ENCODE measurements around the gene DDX51.
A peak's percentile ranks its signal among the peaks of the same experiment; 100 is the strongest.
"Not testable (repeated sequence)": the region's sequence is repeated elsewhere in the genome, so short reads cannot be mapped to it uniquely, and the experiment has no call there.

DDX51 gene

DNA sequence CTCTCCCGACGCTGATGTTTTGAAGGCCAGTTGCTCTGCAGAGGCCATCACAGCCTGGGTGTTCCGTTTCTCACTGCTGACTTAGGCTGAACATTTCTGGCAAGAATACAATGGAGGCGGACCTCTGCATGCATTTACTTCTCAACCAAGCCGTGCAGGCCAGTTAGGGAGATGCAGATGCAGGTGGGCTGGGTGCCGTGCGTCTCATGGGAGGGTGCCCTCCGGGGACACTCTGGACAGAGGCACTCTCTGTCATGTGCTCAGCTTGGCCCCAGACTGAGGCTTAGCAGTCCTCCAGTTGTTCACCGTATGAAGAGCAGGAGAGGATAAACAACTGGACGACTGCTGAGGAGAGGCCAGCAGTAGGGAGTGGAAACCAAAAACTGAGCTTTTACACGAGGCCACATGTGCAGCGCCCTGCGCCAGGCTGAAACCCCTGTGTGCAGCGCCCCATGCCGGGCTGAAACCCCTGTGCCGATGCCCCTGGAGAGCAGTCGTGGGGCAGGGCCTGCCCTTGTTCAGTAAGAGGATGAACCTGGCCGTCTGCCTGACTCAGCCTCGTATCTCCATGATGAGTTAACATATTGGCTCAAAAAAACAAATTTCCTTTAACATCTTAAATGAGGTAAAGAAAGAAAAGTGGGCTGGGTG, 32.3 kb downstream of the DDX51 start:
- DNase-seq: no peak

DNA sequence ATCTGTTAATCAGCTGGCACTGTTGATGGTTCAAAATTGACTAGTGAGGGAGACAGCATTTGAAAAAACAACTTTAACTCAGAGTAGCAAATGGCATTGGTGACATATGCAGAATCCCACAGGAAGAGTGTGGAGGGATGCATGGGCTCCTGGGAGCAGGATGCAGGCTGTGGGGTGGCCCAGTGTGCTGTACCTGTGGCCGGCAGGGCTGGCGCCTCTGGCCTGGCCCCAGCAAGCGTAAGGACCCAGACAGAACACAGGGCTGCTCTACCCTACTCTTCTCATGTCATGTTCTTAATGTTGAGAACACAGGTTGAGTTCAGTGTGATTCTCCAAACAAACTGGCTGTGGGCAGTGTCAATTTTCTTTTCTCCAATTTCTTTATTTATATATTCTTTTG, 33.4 kb downstream of the DDX51 start:
- DNase-seq: no peak

DNA sequence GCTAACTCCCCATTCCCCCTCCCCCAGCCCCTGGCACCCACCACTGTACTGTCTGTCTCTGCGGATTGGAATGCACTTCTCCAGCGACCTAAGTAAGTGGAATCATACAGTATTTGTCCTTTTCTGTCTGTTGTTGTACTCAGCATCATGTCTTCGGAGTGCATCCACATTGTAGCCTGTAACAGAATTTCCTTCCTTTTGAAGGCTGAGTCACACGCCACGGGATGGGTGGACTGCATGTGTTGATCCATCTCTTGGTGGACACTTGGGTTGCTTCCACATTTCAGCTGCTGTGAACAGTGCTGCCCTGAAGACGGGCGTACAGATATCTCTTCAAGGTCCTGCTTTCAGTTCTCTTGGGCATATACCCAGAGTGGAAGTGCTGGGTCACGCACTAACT, 34.4 kb downstream of the DDX51 start:
- DNase-seq: no peak

DNA sequence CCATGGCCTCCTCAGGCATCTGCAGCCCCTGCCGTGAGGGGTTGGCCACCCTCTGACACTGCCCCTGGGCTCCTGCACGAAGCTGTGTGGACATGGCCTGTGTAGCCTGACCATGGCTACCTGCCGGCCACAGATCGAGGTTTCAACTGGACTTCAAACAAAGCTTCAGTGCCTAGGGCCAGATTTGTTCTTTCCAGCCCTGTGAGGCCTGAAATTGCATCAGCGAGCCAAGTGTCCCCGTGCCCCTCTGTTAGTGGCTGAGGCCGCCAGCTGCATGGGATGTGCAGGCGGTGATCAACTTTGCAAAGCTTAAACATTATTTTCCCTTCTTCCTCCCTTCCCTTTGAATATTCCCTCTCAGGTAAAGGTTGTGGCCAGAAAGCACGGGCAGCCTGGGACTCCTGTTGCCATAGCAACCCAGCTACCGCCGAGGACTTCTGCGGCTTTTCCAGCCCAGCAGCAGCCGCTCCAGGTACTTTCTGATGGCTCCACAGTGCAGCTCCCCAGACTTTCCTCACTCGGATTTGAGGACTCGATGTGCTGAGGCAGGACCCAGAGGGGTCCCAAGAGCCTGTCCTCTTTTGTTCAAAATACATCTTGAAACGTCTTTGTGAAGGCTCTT, 35.8 kb downstream of the DDX51 start:
- DNase-seq: no peak

DNA sequence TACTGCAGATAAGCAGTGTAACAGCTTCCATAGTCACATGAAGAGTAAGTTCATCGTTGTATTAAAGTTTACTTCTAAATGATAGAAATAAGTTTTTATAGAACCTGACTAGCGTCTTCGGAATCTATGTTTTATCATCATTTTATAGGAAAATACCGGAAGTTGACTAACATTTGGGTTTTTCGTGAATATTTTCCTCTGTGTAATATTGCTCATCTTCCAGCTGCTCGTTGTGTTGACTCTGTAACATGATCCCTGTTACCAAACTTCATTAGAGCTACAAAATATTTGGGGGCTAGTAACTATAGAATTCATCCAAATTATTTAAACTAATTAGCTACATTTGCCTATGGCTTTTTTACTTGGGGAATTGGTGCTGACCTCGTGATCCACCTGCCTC, 37.2 kb downstream of the DDX51 start:
- DNase-seq: peak; percentile 83

DNA sequence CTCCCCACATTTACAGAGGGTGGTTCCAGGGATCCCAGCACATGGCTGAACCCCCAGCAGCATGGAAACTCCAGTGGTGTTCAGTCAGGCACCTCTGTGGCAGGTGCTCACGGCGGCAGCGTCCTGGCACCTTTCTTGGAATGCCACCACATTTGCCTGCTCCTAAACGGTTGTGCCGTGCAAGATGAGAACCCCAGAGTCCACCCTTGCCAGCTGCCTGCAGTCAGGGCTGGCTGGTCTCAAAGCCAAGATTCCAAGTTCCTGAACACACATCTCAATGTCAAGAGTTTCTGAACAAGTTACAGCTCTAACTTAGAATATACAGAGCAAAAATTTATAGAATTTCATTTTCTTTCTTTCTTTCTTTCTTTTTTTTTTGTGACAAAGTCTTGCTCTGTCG, 38.7 kb downstream of the DDX51 start:
- DNase-seq: no peak

DNA sequence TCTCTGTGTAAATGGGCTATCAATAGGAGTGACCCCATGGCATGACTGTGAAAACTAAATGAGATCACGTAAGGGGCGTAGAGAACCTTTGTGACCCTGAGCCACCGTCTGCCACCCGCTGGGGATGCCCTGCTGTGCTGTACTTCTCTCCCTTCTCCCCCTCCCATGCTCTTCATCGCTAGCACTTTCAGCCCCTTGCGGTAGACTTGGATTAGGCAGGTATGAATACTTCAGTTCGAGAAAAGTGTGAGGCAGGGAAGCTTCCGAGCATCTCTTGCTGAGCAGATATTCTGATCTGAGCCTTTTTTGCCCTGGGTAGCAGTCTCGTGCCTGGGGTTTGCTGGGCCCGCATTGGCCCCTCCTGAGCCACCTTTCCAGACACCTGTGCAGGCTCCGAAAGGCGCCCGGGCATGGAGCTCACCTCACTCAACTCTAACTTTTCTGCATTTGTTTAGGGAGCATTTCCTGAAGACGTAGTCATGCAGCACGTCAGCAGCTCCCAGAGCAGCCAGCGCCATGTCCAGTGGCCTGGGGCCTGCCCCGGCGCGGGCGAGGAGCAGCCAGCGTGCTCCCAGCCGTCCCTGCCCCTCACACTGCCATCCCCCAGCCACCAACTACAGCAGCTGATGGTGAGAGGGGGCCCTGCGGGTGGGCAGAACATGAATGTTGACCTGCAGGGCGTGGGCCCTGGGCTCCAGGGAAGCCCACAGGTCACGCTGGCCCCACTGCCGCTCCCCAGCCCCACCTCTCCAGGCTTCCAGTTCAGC, 40.4 kb downstream of the DDX51 start:
- DNase-seq: no peak

DNA sequence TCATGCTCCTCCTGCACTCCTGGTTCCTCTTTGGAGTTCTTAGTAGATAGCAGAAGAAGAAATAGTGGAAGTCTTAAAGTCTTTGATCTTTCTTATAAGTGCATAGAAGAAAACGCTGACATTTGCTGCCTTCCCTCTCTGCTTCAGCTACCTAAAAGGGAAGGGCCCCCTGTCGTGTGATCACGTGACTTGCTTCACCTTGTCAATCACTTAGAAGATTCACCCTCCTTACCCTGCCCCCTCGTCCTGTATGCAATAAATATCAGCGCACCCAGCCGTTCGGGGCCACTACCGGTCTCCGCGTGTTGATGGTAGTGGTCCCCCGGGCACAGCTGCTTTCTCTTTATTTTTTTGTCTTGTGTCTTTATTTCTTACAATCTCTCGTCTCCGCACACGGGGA, 41.0 kb downstream of the DDX51 start:
- DNase-seq: not testable (repeated sequence)

DNA sequence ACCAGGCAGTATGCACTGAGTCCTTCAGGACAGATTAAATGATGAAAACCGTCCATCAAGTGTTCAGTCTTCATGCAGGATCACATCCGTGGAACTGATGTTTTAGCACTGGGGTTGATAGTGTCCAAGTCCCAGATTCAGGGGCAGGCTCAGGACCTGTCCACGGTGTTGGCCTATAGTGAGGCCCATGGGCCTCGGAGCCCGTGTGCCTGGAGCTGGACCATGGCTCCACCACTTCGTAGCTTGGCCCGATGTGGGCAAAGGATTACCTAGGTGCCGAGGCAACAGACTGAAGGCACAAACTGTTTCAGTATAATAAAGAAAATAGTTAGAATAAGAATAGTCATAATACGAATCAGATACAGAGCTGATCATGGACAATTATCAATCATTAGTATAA, 41.8 kb downstream of the DDX51 start:
- DNase-seq: no peak

DNA sequence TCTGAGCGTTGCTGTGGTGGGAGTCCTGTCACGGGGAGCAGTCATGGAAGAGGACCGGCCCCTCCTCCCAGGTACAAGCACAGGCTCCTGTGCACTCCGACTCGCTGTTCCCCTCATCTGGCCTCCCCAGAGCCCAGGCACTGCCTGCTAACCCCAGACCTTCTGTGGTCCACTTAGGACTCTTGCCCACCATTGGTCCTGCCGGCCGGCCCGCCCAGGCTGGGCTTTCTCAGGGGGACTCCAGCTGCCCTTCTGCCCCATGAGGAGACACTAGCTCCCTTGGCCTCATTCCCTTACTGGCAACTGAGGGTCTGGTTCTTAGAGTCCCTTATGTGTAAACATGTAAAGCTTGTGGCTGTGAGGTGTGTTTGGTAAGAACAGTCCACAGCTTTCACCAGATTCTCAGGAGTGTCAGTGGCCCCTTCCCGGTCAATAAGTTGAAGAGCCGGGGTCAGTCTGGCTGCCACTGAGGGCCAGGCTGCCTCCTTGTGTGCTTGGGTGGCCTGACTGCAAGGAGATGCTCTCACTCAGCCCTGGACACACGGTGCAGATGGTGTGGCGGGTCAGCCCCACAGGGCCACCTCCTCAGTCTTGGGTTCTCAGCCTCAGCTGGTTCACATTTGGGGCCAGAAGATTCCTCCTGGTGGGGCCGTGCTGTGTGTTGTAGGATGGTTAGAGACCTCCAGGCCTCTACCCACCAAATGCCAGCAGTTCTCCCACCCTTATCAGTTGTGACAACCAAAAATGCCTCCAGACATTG, 43.6 kb downstream of the DDX51 start:
- no peak for DNase-seq

DNA sequence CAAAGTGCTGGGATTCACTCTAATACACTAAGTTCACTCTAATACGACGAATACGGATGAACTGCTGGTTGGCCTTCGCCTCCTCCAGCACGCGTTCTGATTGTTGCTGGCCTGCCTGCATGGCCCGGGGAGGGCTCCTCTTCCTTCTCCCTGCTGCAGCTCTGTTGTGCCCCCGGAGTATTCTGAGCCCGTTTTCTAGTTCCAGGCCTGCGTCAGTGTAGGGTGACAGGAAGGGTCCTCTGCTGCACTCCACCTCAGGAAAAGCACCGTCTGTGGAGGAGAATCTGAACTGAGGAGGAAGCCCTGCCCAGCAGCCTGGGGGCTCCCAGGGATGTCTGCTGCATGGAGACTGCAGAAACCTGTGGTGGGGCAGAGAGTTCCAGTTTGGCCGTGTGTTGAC, 44.4 kb downstream of the DDX51 start:
- DNase-seq: no peak

DNA sequence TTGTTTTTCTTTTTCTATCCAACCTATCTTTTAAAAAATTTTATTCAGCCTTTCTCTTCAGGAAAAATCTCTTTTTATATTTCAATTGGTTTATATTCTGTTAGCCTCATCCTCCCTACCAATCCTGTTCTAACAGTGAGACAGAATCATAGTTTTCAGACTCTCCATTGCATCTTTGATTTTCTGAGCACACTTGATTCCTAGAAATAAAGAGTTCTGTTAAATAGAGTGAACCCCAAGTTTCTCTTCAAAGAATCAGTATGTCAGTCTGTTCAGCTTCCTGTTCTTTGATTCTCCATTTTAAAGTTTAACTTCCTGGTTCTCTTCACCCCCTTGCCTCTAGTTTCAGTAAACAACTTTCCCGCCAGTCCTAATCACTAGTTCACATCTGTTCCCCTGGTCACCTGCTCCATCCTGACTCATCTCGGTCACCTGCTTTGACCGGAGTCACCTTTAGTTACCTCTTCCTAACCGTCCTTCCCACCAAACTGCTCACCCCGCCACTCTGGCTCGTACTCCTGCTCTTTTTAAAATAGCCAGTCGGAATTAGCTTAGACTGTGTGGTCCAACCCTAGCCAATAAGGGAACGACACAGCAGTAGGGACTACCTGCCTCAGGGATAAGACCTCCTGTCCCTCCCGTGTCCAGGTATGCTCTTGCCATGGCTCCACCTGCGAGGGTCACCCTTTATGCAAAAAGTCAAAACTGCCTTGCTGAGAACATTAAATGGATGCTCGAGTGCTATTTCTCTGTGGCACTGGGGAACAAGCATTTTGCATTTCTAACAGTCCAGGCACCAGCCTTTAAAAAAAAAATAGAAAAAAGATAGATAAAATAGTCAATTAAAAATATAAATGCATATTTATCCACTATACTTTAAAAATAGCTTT, 48.4 kb downstream of the DDX51 start:
- DNase-seq: no peak

DNA sequence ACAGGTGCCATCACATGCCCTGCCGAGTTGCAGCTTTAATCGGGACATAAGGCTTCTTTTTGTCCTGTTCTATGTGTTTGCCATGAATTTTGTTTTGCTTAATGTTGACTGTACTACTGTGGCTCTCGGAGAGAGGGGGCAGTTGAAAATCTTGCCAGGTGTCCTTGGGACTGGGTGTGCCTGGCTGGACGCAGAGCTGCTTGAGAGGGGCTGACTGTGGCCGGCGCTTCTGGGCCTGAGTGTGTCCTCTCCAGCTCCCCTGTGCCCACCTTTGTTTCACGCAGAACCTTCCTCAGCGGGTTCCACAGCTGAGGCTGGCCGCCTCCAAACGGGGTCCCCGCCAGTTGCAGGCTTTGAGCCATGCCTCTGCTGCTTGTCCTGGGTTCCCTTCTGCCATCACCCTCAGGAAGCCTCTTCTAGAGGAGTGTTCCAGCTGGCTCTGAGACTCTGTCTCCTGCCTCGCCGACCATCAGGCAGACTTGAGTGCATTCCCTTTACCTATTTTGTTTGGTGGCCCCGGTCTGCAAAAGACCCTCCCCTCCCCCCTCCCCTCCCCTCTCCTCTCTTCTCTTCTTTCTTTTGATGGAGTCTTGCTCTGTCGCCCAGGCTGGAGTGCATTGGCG, 49.7 kb downstream of the DDX51 start:
- DNase-seq: no peak

DNA sequence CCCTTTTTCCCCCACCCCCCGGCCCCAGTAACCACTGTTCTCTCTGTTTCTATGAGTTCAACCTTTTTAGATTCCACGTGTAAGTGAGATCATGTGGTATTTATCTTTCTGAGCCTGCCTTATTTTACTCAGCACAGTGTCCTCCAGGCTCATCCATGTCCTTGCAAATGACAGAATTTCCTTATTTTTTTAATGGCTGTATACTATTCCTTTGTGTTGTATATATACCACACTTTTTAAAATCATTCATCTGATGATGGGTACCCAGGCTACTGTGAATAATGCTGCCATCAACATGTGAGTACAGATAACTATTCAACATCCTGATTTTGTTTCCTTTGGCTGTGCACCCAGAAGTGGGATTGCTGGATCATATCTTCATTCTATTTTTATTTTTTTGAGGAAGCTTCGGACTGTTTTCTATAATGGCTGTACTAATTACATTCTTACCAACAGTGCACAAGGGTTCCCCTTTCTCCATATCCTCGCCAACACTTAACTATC, 54.7 kb downstream of the DDX51 start:
- DNase-seq: no peak

Data from HCEC 1CT (cell line).